ENCODE results near the gene GNG7. TPM values are rescaled to one million over a fixed set of nuclear protein-coding genes. Genes with fewer than 3 reads are reported as not detected.

The GNG7 gene
- total RNA-seq, 4 donors from 2014 or later: 4.7 to 15.6 (median 9.2) TPM

DNA sequence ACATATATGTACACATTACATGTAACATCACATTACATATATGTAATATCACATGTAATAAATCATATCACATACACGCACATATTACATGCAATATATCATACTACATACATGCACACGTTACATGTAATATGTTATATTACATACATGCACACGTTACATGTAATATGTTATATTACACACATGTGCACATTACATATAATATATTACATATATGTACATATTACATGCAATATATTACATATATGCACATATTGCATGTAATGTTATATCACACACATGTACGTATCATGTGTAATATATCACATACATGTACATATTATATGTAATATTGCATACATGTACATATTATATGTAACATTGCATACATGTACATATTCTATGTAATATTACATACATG lies 149.0 kb downstream of the GNG7 start:
- TF ChIP-seq POLR2A (IDR thresholded peaks at IDR 0.05): no peak
- TF ChIP-seq, protein P1, sequence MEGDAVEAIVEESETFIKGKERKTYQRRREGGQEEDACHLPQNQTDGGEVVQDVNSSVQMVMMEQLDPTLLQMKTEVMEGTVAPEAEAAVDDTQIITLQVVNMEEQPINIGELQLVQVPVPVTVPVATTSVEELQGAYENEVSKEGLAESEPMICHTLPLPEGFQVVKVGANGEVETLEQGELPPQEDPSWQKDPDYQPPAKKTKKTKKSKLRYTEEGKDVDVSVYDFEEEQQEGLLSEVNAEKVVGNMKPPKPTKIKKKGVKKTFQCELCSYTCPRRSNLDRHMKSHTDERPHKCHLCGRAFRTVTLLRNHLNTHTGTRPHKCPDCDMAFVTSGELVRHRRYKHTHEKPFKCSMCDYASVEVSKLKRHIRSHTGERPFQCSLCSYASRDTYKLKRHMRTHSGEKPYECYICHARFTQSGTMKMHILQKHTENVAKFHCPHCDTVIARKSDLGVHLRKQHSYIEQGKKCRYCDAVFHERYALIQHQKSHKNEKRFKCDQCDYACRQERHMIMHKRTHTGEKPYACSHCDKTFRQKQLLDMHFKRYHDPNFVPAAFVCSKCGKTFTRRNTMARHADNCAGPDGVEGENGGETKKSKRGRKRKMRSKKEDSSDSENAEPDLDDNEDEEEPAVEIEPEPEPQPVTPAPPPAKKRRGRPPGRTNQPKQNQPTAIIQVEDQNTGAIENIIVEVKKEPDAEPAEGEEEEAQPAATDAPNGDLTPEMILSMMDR (IDR thresholded peaks at IDR 0.05): no peak
- peaks cover 0 to 44% (median 0%) of the 10 kb centered on the region in 3 donors for H3K4me1 ChIP-seq
- no peak overlapping the region for H3K4me3 ChIP-seq
- H3K36me3 ChIP-seq: no peaks in the 10 kb centered on the region
- H3K9me3 ChIP-seq: no peaks in the 10 kb centered on the region
- no peak for ATAC-seq
- H3K27me3 ChIP-seq: no peaks in the 10 kb centered on the region
- 59 to 60% methylated on average over 4 of the region's 4 CpGs for WGBS, 2 donors (ENCODE audit: low coverage in 1 of 2)
- H3K27ac ChIP-seq: no peak overlapping the region

DNA sequence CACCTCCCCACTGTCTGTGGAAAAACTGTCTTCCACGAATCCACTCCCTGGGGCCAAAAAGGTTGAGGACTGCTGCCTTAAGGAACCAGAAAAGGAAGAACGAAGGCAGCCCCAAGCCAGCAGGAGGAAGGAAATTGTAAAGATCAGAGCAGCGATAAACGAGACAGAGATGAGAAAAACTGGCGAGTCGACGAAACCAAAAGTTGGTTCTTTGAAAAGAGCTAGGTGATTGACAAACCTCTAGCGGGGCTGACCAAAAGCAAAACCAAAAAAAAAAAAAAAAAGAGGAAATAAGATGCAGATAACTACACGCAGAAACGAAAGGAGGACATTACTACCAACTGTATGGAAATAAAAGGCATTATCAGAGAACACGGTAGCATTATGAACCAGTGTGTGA lies 149.6 kb downstream of the GNG7 start:
- H3K27me3 ChIP-seq: no peaks in the 10 kb centered on the region
- H3K36me3 ChIP-seq: no peaks in the 10 kb centered on the region
- no peak for ATAC-seq
- H3K9me3 ChIP-seq: no peaks in the 10 kb centered on the region
- TF ChIP-seq POLR2AphosphoS5 (IDR thresholded peaks at IDR 0.05): no peak
- TF ChIP-seq EP300 (IDR thresholded peaks at IDR 0.05): no peak
- TF ChIP-seq, protein P1 (IDR thresholded peaks at IDR 0.05): no peak
- TF ChIP-seq POLR2A (IDR thresholded peaks at IDR 0.05): no peak
- peaks cover 0 to 44% (median 0%) of the 10 kb centered on the region in 3 donors for H3K4me1 ChIP-seq
- H3K27ac ChIP-seq: peak overlapping the region in 3 of 4 donors; percentile 3 to 66 (median 38)
- 47 to 71% methylated on average over 4 to 11 of the region's 11 CpGs for WGBS, 2 donors (ENCODE audit: low coverage in 1 of 2)
- H3K4me3 ChIP-seq: no peak overlapping the region

DNA sequence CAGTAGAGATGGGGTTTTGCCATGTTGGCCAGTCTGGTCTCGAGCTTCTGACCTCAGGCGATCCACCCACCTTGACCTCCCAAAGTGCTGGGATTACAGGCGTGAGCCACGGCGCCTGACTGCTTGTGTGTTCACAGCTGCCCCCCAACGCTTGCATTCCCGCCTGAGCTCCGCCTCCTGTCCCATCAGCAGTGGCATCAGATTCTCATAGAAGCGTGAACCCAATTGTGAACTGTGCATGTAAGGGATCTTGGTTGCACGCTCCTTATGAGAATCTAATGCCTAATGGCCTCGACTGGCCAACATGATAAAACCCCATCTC lies 150.7 kb downstream of the GNG7 start:
- no peak for ATAC-seq
- Histone ChIP-seq H3K27me3 (no peaks in the 10 kb centered on the region), H3K36me3 (no peaks in the 10 kb centered on the region), H3K4me1 (peaks cover 0 to 54% (median 0%) of the 10 kb centered on the region in 3 donors), H3K9me3 (no peaks in the 10 kb centered on the region), H3K4me3 (no peak overlapping the region), H3K27ac (peak overlapping the region in 1 of 4 donors; percentile 66)
- 73 to 100% methylated on average over 1 to 2 of the region's 11 CpGs for WGBS, 2 donors (ENCODE audit: low coverage in 1 of 2)
- no peak for TF ChIP-seq EP300 (IDR thresholded peaks at IDR 0.05)
- TF ChIP-seq POLR2A (IDR thresholded peaks at IDR 0.05): no peak
- TF ChIP-seq, protein P1 (IDR thresholded peaks at IDR 0.05): no peak
- TF ChIP-seq POLR2AphosphoS5 (IDR thresholded peaks at IDR 0.05): no peak

DNA sequence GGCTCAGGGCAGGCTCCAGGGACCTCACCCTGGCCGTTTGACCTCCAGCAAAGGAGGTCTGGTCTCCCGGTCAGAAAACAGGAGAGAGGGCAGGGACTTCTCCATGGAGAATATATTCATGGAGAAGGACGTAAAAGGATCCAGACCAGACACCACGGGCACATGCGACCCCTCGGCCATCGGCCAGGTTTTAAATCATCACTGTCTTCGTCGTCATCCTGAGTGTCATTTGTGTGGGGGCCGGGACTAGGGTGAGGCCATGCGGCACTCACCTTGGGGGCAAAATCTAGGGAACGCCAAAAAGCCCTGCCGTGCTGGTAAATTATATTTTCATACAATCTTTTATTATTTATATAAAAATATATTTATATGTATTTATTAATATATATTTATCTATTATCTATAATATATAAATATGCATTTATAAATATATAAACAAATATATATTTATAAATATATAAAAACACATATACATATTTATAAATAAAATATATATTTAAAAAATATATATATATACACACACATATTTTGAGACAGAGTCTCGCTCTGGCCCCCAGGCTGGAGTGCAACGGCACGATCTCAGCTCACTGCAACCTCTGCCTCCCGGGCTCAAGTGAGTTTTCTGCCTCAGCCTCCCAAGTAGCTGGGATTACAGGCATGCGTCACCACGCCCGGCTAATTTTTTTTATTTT lies 151.2 kb downstream of the GNG7 start:
- H3K27ac ChIP-seq: peak overlapping the region in 3 of 4 donors; percentile 76 to 80 (median 77)
- H3K9me3 ChIP-seq: no peaks in the 10 kb centered on the region
- H3K4me1 ChIP-seq: peaks cover 0 to 58% (median 3%) of the 10 kb centered on the region in 3 donors
- no peaks in the 10 kb centered on the region for H3K27me3 ChIP-seq
- TF ChIP-seq POLR2AphosphoS5 (IDR thresholded peaks at IDR 0.05): no peak
- no peak for TF ChIP-seq POLR2A (IDR thresholded peaks at IDR 0.05)
- TF ChIP-seq, protein P1 (IDR thresholded peaks at IDR 0.05): no peak
- TF ChIP-seq EP300 (IDR thresholded peaks at IDR 0.05): no peak
- WGBS, 2 donors (ENCODE audit: low coverage in 1 of 2): 91 to 93% methylated on average over 18 to 20 of the region's 20 CpGs
- no peak overlapping the region for H3K4me3 ChIP-seq
- no peaks in the 10 kb centered on the region for H3K36me3 ChIP-seq
- ATAC-seq: no peak
